HG02885 (cell line): ENCODE results near the gene ZMYM2.

Experiments used
- ATAC-seq: cut with Tn5 transposase; IDR thresholded peaks from one replicate; pipeline ENCODE4 v1.9.1; 2021; ENCODE audit warnings: mild to moderate bottlenecking; ENCODE audit not compliant: unreplicated experiment, poor library complexity

The ZMYM2 gene

DNA sequence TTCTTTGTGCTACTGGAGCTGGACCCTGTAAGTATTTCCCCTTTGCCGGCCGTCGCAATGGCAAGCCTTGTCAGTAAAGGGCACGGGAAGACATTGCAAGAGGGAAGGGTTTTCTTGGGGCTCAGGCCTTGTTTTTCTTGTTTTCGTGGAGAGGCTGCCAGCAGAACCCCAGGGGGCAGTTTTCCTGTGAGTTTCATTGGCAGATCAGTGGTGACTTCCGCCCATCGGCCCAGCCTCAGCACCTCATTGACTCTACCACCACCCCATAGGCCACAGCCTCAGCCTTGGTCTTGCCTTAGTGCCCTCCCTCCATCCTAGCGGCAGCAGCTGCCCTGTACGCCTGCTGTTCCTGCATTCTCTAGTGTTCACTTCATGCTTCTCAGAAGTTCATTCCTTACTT lies 140.8 kb downstream of the ZMYM2 start:
- ATAC-seq: no peak

DNA sequence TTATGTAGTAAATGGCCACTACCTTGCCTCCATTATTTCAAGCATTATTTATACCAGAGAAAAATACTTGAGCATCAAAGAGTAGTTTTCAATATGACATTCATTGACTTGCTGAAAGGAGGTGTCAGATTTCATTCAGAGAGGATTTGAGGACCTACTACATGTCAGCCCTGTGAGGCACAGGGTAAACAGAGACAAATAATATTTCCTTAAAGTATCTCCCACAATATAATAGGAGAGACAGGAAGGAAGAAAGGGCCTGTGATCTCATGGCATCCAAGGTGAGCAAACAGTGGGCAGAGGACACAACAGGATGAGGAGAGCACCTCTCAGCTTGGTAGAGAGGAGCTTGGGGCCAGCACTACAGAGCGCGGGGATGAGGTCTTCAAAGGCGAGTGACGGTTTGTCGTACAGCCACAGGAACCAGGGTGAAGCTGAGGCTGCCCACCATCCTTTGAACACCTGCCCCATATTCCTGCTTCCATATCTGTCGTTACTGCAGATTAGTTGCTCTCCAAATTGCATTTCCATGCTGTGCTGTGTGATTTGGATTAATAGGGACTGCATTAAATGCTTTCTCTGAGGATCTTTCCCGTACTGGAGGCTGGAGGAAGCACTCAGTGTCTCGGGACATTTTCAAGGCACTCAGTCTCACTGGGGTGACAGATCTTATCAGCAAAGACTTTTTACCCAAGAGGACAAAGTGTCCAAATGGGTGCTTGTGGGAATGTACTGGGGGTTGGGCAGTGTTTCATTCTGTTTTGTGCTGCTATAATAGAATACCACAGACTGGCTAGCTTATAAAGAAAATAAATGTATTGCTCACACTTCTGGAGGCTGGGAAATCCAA lies 143.2 kb downstream of the ZMYM2 start:
- no peak for ATAC-seq

DNA sequence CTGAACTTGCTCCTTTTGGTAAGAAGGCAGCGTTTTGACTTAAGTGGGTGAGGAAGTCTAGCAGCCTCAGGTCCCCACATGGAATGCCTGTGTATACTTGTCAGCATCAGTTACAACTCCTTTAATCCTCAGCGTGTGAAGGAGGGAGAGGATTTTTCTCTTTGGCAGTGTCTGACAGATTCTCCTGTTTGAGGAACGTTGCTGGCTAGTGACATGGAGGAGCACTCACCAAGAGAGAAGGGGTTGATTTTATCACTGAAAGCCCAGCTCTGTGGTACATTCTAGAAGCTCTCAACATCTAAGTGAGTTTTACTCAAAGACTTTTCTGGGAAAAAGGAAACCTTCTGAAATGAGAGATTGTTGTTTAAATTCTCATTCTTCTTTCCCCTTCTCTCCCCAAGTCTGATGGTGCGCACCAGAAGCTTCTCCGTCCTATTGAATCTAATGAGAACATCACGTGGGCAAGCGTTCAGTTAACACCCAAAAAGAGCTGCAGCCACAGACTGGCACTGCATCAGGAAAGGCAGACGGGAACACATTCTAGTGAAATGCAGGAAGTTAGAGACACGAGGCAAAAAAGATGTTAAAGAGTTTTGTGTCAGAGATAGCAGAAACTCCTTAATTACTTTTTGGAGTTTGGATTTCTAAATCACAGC lies 144.1 kb downstream of the ZMYM2 start:
- no peak for ATAC-seq

DNA sequence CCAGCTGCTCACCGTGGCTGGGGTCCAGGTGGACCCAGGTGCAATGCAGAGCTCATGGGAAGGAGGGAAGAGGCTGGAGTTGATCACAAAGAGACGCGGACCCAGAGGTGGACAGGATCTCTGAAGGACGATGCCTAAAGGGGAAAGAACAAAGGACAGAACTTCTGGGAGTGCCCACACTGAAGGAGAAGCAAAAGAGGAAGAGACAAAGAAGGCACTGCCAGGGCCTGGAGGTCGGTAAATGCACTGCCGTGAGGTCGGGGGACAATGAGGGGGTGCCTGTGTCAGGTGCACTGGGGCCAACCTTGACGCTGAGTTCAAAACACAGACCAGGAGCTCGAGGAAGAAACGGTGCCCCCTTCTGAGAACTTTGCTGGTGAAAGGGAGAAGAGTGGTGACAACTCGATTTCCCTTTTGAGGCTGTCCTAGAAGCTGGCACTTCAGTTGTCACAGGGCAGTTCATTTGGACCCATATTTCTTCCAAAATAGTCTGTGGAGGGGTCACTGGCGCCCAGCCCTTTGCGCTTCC lies 146.7 kb downstream of the ZMYM2 start:
- ATAC-seq: no peak

DNA sequence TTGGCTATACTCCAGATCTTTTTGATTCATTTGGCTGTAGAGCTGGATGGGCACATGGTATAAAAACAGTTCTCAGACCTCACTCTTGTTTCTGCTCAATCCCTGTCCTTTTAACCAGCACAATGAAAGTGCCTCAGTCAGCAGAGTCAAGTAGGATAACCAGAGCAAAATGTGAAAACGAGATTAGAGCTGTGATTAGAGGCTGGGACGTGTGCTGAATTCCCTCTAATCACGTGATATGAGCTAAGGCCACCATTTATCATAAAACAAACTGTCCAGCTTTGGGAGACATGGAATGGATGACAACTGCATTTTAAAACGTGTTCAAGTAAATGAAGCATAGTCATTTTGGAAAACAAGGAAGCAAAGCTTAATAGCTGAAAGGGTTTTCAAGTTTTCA lies 148.2 kb downstream of the ZMYM2 start:
- ATAC-seq: no peak

DNA sequence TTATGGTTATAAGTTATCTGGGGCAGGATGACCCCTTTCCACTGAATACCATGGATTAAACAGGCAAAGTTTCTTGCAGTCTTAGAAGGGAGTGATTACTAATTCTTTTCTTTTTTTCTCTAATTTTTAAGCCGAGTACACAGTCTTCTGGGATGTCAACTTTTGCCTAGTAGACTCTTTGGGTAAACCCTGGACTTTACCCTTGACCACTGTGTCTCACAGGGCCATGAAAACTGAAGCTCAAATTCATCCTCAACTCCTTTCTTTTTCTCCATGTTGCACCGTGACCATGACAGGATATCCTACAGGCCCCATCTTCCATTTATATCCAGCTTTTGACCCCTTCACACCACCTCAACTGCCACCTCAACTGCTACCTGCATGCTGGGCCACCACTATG lies 150.5 kb downstream of the ZMYM2 start:
- ATAC-seq: no peak

DNA sequence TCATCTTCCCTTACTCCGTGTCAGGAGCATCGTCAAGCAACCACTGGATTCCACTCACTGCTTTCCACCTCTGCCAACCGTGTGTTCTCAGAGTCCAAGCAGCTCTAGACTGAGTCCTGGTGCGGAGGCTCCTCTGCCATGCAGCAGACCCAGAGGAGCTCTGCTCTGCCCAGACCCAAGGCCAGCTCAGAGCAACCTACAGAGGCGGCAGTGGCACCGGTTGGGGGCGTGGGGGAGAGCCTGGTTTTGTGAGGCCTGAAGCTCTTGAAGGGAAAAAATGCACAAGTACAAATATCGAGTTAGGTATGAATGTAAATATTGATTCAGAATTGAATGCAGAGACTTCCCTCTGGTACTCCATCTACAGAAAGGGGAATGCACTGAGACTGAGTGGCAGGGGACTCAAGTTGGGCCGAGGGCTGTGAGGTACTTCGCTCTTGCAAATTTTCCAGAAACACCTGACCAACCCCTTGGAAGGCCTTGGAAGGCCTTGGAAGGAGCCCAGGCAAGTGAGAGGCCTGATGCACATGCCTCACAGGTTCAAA lies 155.6 kb downstream of the ZMYM2 start:
- ATAC-seq: no peak

DNA sequence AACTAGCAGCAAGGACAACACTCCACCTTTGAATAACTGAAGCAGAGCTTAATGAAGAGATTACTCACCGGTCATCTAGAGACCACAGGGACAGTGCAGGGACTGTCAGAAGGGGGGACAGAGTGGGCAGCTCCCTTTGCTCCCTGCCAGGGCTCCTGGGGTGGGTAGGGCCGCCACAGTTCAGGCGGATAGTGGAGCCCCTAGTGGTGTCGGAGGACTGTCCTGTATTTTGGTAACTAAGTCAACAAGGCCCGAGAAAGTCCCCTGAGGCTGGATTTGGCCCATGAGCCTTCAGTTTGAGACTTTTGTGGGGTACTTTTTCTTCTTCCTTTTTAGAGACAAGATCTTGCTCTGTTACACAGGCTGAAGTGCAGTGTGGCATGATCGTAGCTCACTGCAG lies 157.7 kb downstream of the ZMYM2 start:
- no peak for ATAC-seq

DNA sequence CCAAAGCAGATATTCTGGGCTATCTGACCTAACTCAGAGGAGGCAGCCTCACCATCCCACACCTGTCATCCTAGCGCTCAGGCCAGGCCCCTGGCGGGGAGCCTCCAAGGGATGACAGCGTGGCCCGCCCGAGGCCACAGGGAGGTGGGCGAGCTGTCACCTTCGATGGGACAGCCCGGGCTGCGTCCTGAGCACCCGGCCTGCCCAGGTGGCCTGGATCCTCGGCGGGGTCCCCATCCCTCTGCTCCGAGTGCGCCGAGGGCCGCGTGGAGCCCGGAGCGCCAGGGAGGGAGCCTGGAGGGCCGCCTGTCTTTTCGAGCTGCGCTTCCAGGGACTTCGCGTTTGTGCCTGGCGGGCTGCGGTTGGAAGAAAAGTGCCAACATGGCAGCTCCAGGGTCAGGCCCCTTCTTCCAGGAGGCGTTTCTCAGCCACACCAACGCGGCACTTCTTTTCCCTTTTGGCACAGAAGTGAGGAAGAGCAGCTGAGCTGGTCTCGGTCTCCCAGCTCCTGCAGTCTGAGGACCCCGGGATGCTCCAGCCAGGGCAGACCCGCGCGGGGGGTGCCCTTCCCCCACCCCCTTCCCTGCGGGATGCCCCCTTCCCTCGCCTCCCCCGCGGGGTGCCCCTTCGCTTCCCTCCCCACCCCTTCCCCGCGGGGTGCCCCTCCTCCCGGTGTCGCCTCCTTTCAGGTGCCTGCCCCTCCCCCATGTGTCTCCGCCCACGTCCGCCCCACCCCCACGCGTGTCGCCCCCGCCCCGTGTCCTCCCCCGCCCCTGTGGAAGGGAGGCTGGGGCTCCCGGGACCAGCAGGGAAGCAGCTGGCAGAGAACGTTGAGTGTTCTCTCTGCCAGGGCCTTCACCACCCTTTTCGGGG lies 160.0 kb downstream of the ZMYM2 start:
- peak; percentile 80 for ATAC-seq

DNA sequence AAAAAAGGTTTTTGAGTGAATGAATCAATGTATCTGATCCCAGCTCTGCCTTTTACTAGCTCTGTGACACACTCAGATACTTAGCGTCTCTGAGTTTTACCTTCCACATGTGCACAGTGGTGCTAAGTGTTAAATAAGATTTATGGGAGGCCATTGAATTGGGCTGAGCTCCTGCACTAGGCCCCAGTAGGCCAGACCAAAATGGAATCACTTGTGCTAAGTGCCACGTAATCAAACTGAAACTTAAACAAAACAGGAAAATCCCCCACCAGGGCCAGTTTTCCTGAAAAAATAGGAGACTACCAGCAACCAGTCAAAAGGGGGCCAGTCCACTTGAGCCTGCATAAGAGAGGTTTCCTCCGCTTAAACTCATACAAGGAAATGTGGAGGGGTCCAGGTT lies 161.4 kb downstream of the ZMYM2 start:
- no peak for ATAC-seq

DNA sequence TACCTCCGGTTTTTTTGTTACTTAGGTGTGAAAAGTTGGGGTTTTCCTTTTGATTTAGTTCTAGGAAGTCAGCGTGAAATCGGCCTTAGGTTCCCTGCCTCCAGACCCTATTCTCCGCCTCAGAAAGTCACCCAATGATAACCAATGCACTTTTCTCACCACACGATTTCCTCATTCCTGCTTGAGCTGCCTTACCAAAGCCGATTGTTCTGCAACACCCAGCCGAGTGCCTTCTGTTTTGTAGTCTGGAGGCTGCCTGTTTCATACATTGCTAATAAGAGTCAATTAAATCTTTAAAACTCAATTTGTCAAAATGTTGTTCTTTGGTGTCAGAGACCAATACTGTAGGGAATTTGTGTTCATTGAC lies 162.6 kb downstream of the ZMYM2 start:
- ATAC-seq: no peak

DNA sequence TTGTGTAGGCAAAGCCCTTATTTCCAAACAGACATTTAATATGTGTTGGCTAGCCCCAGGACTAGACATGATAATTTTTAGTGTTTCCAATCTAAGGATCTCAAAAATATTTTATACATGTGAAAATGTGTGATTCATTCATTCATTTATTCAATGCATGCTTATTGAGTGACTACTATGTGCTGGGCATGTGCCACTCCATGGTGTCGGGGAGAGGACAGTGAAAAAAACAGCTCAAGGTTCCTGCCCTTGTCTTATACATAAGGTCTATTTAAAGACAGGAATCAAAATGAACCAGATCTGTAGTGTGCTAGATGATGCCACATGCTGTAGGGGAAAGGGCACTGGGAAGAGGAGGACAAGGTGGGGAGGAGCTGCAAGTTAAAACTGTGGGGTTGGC lies 165.8 kb downstream of the ZMYM2 start:
- ATAC-seq: no peak

DNA sequence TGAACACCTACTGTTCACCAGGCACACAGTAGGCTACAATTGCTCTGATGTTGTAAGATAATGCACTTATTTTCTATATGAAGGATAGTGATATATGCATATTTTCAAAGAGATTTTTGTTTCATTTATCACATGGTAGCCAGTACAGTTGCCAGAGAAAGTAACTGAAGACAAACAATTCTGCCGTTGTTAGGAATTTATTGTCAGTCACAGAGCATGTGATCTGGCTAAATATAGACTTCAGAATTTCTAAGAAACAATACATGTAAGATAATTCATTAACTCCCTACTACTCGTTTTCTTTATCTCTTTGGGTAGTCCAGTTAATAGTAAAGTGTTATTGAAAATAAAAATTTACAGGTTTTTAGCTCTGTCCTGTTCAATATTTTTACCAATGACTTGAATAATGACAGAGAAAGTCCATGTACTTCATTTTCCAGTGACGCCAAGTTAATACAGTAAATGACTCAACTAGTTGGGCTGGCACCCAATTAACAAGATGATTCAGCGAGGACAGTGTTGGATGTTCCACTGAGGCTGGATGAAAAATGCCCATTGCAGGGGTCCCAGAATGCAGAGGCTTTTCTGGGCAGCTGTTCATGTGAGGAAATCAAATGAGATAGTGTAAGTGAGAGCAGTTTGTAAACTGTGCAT lies 166.7 kb downstream of the ZMYM2 start:
- no peak for ATAC-seq

DNA sequence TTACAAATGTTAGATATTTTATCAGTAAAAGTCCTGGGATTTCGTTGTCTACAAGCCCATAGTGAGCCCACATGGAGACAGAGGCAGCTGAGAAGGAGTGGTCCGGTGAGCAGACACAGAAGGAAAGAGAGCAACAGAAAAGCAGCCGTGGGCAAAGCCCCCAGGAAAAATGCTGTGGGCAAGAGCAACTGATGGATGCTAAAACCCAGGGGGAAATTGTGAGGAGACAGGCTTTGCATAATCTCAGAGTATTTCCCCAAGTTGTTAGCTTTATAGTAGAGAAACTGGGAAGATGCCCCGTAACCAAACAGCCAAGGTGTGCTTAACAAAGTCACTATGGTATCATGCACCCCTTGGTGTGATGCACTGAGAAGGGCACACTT lies 167.2 kb downstream of the ZMYM2 start:
- no peak for ATAC-seq

DNA sequence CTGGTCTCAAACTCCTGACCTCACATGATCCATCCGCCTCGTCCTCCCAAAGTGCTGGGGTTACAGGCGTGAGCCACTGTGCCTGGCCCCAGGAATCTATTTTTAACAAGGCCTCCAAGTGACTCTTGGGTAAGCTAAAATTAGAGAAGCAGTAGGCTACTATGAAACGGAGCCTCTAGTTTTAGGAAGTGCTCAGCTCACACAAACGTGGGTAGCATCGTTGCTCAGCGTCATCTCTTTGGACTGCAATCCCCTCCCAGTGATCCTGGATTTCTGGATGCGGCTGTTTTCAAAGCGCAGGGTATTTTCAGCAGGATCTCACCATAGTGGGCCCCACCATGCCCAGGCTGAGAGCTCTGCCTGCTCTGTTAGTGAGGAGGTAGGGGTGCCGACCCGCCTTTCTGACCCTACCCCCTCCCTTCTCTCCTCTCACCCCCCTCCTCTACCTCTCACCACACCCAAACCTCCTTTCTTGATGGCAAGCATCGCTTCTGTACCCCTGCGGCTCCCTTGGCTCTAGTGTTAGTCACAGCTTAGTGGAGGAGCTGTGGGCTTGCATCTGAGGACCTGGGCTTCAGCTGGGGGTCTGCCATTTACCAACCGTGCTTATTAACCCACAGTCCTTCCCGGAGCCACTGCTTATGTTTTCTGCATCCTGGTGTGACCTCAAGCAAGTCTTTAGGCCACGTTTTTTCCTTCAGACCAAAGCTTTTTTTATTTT lies 168.2 kb downstream of the ZMYM2 start:
- no peak for ATAC-seq

DNA sequence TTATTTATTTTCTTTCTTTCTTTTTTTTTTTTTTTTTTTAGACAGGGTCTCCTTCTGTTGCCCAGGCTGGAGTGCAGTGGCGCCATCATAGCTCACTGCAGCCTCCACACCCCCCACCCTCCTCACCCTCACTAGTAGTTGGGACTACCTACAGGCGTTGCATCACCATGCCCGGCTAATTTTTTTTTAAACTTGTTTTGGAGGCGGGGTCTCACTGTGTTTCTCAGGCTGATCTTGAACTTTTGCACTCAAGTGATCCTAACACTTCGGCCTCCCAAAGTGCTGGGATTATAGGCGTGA lies 168.7 kb downstream of the ZMYM2 start:
- ATAC-seq: no peak

DNA sequence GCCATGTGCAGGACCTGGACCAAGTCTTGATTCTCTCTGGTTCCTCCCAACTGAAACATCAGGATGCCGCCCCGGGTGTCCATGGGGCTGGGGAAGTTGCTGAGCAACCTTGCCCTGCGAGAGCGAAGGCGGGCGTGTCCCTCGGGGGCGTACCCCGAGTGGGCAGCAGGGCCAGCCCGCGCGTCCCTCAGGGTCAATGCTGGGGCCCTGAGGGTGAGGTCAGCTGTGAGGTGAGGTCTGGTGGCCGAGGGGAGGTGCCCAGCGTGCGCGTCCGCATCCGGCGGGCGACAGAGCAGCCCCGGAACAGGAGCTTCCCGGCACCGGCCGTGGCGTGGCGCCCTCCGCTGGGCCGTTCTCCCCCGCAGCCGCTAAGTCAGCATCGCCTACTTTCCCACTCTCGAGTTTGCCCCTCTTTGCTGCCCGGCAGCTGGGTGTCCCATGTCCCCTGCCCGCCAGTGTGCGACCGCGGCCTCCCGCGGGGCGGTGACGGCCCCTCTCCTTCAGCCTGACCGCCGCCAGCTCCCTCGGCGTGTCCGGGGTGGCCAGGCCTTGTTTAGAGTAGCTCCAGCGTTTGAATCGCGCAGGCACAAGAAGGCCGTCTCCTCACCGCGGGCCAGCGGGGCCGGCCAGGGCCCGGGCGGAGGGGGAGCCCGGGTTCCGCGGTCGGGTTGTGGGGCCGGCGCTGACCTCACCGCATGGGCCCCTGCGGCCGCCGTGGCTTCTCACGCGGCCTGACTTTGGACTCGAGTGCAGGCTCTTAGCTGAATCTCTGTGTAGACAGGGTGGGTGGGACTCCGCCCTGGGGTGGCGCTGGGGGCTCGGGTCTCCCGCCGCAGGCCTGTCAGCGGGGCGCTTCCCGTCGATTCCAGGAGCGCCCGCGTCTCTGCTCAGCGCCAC lies 169.3 kb downstream of the ZMYM2 start:
- ATAC-seq: peak; percentile 77

DNA sequence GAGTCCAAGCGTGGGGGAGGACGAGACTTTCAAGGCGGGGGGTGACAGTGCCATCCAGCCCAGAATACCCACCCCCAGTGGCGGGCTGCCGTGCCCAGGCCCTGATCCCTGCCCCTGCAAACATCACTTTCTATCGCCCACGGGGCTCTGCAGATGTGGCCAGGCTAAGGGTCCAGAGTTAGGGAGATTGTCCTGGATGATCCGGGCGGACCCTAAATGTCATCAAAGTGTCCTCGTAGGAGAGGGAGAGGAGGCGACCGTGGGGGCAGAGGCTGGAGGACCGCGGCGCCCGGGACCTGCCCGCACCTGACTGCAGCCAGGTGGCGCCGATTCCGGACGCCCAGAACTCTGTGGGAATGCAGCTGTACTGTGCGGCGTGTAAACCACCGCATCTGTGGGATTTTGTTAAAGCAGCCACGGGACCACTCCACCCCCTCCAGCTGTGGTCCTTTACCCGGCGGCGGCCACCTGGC lies 170.0 kb downstream of the ZMYM2 start:
- peak; percentile 26 for ATAC-seq

DNA sequence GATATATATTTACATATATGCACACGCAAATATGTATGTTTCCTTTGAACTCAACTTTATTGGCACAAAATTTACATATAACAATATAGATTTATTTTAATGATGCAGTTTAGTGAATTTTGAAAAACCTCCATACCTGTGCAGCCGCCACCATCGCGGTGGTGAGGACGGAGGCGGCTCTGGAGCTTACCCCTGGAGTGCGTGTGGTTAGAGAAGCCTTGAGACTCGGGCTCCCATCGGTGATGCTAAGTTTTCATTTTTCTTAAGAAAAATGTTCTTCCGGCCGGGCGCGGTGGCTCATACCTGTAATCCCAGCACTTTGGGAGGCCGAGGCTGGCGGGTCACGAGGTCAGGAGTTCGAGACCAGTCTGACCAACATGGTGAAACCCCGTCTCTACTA lies 170.5 kb downstream of the ZMYM2 start:
- ATAC-seq: no peak
